GM12874 (cell line): ENCODE measurements around the gene BNIP3.

Source experiments
- CTCF ChIP-seq: IDR thresholded peaks from 2 replicates; pipeline ENCODE4 v1.5.1; 2011; ENCODE audit warnings: low read depth, mild to moderate bottlenecking, control low read depth, low read length, moderate library complexity; ENCODE audit not compliant: insufficient read depth

The BNIP3 gene

GRCh38 chr10:132003282-132003924, 21.7 kb upstream of the BNIP3 start:
- TF ChIP-seq CTCF = no peak

GRCh38 chr10:132002004-132002403, 20.3 kb upstream of the BNIP3 start:
- TF ChIP-seq CTCF = no peak

GRCh38 chr10:132001238-132001972, 19.7 kb upstream of the BNIP3 start:
- TF ChIP-seq CTCF = no peak

- TF ChIP-seq CTCF = no peak
These were observed 17.3 kb upstream of the BNIP3 start for GRCh38 chr10:131998845-131999681.

GRCh38 chr10:131998050-131998844, 16.5 kb upstream of the BNIP3 start:
- no peak for TF ChIP-seq CTCF

- TF ChIP-seq CTCF = no peak
These were observed 15.8 kb upstream of the BNIP3 start for GRCh38 chr10:131997366-131998049.
